GM19351 (cell line): ENCODE measurements around the gene CAMK1G.

Experiments used
- ATAC-seq: cut with Tn5 transposase; IDR thresholded peaks from one replicate; pipeline ENCODE4 v1.9.1; 2021; ENCODE audit warnings: mild to moderate bottlenecking, moderate library complexity; ENCODE audit not compliant: unreplicated experiment

The CAMK1G gene

DNA sequence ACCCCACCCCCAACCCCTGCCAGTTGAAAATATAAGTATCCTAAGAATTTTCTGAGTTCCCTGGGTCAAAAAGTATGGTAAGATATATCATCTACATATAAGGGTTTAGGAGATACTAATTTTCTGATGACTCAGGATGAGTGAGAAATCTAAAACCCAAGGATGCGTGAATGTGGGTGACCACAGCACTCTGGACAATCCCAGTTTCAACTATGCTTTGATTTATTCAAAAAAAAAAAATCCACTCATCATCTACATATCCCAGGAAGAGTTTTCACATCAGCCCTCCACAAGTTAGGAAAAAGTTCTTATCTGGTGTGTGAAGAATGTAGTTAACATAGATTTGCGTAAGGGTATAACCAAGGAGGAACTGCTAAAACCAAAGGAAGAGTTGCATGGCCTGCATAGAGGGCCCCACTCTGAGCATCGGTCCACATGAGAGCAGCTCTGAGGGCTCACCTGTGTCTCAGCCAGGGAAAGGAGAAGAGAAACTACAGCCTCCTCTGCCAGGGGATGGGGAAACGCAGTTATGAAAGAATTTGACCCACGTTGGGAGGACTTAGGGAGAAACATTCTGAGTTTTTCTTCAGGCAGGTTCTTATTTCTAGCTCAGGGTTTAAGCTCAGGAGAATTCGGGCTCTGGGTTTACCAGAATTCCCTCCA is 50.0 kb downstream of the CAMK1G start:
- ATAC-seq = peak; percentile 77

DNA sequence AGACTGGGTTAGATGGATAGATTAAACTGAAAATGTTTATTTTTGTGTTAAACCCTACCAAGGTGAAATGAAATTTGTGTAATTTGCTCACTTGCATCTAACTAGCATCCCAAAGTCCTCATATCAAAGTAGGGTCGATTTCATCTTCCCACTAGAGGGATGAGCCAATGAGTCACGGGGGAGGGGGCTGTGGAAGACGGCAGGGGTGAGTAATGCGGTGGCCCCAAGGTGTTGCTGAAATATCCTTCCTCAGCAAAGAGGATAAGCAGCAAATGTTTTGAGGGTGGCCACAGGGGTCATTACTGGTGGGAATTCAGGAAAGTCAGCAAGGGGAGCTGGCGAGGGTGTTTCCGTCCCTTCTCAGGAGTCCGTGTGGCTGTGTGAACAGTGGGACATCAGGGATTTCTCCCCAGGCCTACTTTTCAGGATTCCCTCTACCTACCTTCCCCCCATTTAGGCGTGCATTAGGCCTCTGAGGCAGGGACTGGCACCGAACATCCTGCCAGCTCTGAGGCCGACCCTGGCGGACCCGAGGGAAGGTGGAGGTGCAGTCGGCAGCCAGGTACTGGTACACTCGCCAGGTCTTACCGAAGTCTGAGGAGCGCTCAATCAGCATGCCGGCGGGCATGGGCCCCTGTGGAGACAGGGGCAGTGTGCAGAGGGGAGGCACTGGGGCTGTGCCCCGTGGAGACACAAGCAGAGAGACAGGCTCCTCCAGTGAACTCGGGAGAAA is 50.7 kb downstream of the CAMK1G start:
- no peak for ATAC-seq

DNA sequence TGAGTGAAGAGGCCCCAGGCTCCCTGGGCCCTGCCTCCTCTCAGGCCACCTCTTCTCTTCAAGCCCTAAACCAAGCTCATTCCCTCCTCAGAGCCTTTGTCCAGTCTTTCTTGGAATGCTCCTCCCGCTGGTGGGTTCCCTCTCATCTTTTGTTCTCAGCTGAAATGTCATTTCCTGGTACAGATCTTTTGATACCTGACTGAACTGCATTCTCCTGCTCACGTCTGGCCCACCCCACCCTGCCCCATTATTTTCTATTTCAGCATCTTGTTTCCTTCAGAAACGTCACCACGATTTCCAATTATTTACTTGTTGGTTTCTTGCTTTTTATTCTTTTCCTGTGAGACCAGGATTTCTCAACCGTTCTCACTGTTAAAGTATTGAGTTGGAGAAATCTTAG is 52.3 kb downstream of the CAMK1G start:
- no peak for ATAC-seq

DNA sequence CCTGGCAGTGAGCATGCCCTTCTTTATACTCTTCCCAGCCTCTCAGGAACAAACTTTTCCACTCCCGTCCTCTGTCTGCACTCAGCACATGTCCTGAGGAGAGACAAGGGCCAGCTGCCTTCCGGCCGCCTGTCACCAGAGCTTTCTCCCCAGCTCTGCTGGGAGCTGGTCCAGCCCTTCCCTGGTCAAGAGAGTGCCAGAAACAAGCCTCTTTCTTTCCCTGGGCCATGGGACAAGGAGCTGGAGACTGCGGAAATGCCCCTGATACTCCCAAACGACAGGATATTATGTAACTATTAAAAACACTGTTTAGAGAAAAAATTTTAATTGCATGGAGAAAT is 58.3 kb downstream of the CAMK1G start:
- no peak for ATAC-seq

DNA sequence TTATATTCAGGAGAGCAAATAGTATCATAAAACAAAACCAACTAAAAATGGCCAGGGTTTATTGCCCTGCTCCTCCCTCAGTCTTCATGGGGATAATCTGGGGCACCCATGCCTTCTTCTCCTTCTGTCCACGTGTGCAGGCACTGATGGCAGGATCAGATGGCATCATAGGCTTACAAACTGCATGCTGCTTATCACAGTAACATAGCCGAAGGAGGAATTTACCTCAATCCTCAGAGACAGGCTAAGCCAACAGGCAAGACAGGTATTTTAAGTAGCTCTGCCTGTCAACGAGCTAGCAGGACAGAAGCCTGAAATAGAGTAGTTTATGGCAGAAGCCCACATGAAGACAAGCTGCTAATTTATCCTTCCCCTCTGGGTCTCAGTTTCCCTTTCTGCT is 59.3 kb downstream of the CAMK1G start:
- ATAC-seq = no peak

DNA sequence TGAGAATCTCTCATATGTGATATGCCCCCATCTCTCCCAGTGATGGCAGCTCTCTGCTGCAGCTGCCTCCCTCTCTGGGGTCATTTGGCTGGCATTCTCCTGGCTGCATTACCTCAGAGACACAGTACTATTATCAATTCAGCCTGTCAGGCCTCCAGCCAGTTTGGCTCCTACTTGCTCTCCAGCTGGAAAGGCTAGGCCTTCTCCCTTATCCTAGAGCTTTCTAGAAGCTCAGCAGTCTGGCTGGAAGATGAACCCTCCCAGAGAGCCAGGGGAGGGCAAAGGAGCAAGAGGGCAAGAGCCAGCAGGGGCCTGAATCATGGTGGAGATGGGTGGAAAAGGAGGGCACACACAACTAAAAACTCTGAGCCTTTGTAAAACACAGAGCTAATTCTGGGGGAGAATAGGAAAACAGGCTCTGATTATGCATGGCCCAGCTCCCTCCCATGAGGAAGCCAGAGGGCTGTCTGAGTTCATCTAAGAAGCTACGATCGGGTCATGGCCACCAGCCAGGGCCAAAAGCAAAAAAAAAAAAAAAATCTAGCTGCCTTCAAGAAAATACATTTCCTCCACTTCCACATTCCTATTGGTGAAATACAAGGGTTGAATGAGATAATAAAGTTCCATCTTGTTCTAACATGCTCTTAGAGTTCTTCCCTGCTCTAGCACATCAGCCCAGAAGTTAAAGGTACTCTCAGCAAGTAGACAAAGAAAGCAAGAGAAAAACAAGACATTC is 59.9 kb downstream of the CAMK1G start:
- no peak for ATAC-seq

DNA sequence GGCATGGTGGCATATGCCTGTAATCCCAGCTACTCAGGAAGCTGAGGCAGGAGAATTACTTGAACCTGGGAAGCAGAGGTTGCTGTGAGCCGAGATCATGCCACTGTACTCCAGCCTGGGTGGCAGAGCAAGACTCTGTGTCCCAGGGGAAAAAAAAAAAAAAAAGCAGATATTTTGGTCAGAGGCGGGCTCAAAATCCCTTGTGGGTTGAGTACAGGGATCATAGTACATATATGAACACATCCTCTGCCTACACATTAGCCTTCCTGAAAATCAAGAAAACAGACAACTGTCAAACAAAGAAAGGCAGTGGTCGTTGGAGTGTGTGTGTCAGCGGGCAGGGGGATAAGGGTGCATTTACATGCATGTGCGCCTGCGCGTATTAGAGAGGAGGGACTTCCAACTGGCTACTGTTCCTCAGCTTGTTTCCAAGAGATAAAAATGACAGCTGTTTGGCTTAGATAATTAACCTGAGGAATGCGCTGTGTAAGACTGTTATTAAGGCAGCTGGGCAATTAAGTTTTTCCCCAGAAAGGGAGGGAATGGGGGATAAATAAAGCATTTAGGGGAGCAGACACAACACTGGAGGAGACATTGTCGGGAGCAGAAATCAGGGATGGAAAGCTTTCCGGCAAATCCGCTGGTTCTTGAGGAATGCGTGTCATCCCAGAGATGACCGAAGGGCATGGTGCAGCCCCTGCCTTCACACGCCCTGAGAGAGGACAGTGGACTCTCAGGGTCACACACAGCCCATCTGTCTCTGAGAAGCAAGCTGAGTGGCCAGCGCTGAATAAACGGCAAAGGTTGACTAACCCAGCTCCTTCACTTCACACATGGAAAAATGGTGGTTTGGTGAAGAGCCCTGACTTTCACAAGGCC is 62.3 kb downstream of the CAMK1G start:
- no peak for ATAC-seq

DNA sequence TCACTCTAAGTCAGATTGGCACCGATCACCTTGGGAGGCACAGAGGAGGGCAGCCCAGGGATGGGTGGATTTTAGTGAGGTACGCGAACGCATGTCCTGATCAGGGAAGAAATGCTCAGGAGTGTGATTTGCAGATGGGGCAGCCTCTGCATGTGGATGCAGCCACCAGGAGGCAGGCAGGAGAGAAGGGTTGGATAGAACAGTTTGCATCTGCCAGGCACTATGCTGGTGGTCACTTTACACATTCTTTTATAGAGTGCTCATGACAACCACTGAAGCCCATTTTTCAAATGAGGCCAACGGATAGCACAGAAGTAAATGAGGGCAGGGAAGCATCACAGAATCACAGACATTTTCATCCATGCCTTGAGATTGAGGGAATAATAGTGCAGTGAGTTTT is 63.0 kb downstream of the CAMK1G start:
- ATAC-seq = no peak

DNA sequence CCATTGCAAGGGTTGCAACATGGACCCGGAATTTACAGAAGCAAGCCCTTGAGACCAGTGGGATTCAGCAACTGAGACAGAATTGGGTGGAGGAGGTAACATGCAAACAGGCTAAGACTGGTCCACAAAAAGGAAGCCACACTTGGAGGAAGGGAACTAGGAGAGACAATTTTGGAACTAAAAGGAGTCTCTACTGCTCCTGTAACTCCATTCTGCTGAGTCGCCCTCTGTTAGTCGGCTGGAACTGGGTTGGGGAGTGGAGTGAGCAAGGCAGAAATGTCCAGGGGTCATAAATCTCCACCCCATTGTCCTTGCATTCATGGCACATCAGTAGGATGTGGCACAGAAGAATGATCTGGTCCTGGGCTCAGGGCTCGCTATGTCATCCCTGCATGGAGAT is 63.6 kb downstream of the CAMK1G start:
- no peak for ATAC-seq

DNA sequence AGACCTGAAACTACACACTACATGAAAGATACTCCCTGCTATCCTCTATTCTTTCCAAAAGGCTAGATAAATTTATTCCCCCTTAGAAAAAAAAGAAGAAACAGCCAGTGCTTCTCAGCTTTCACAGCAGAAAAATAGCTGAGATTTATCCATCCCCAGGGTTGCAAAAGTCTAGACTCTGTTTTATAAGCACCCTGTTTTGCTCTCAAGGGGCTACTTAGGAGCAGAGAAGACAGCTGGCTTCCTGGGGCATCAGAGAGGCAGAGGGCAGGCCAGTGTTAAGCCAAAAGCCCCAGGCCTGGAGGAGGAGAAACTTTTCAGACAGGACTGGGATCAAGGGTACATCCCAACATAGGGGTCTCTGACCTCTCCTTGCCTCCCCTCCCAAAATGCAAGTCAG is 64.8 kb downstream of the CAMK1G start:
- ATAC-seq = no peak

DNA sequence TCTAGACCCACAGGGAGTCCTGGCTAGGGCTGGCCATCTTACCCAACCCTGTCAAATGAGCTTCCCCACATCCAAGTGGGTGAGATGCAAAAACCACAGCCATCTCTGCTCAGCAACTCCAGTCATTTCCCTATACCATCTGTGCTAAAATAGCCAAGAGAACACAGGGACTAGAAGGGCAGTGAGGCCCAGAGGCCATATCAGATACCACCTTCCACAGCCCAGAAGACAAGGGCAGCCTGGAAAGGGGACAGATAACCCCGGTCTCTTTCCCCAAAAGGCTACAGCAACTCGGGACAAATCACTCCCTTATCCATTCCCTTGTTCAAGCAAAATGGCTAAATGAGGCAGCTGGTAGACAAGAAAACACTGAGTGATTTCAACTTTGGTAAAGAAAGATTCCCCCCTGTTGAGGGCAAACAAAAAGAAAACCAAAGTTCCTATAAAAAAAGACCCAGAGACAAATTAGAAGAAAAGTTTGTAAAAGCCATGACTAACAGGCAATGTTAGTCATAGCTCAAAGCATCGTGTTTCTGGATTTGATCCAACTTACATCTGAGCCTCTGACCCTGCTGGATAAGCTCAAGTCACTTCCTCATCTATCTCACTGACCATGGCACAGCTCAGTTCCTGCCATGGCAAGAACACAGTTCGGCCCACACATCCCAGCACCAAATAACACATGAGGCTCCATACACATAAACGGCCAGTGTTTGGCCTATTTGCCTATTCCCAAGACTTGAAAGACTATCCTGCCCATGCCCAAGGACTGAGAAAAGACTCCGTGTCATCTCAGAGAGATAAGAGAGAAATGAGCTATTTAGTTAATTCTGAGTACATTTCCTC is 65.6 kb downstream of the CAMK1G start:
- ATAC-seq = no peak

DNA sequence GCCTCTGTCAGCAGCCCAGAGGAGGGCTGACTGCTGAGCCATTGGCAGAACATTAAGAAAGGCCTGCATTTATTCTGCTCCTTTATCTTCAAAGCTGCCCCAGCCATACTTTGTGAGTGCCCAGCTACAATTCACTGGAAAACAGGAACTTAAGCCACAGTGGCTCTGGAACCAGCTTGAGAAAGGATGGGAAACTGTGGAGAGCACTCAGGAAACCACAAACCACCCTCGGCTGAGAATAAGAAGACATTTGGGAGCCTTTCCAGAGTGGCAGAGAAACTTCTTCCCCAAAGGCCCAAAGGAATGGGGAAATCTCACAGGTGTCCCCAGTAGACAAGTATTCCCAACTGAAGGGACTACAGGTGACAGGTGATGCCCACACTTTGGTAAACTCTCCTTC is 66.9 kb downstream of the CAMK1G start:
- no peak for ATAC-seq

DNA sequence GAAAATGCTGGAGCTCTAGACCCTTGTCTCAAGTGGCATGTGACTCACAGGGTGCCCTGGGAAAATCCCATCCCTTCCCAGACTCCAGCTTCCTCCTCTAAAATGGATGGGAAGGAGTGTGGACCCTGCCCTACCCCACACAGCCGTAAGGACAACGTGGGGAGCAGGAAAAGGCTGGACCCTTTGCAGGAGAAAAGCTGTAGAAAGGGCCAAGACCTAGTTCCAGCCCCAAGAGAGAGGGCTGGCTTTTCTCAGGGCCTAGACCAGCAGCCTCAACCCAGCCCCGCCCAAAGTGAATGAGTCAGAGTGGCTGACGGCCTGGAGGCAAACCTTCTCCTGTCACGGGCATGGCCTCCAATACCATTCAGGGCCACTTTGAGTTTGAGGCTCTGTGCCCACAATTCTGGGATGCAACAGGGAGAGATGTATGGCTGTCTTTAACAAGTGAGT is 67.6 kb downstream of the CAMK1G start:
- ATAC-seq = peak; percentile 87

DNA sequence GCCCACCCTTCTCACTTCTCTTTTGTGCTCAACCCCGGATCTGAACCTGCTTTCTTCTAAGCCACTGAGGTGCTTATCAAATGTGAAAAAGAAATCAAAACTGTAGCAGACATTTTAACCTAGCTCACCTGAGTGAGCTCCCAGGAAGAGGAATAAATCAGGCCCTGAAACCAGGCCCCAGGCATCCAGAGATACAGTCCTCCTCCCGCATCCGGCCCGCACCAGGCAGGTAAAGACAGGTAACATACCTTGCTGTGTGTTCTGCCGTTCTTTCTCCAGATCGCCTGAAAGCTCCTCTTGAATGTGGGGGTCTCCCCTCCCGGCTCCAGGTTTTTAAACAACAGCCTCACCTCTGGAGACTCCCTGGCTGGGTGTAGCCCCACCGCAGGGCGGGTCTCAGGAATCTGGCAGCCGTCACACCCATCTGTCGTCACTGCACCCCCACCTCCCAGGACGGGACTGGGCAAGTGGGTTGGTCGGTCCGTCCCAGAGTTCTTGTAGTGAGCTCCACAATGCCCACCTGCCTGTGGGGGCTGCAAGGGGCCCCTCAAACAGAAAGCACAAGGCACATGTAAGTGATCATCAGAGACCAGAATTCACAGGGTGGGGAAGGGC is 68.7 kb downstream of the CAMK1G start, which contains the start of gene LAMB3:
LAMB3 (minus strand) TSS at position 305 of the 615 bp plus-strand sequence. CDS start 1,481 bp downstream, outside the sequence.
- ATAC-seq = no peak

DNA sequence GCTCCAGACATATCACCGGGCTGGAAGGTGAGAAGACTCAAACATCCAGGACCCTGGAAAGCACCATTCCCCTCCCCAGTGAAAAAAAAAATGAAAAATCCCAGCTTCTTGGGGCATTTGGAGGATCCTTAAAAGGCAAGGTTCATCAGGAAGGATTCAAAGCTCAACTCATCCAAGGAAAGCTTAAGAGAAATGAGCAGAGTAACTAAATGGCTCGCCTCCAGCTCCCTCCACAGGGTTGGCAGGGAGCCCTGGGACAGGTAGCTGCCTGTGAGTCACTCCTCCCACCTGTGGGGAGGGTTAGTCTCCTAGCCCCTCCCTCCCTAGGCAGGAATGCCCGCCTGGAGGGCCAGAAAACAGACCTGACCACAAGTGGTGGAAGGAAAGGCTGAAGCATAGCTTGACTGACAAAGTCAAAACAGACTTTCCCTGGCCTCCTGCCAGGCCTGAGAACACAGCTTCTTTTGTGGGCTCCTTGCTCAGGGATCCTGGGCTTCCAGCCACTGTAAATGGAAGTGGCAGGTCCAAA is 69.4 kb downstream of the CAMK1G start:
- no peak for ATAC-seq

DNA sequence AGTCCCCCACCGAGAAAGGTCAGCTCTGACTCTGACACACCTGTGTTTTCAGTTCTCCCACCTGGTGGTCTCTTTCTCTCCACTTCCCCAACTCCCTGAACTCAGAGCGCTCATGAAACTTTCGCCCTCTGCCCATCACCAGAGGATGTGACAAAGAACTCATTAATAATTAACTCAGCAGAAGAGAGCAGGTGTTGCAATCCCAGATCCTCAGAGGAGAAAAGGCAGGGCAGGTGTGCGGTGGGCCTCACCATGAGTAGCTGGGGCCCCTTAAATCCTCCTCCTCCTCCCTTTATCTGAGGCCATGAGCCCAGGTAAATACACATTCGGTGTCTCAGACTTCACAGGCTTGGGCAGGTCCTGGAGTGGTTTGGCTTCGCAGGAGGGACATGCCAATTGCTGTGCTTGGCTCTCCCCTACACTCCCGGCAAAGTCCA is 70.4 kb downstream of the CAMK1G start:
- ATAC-seq = no peak

DNA sequence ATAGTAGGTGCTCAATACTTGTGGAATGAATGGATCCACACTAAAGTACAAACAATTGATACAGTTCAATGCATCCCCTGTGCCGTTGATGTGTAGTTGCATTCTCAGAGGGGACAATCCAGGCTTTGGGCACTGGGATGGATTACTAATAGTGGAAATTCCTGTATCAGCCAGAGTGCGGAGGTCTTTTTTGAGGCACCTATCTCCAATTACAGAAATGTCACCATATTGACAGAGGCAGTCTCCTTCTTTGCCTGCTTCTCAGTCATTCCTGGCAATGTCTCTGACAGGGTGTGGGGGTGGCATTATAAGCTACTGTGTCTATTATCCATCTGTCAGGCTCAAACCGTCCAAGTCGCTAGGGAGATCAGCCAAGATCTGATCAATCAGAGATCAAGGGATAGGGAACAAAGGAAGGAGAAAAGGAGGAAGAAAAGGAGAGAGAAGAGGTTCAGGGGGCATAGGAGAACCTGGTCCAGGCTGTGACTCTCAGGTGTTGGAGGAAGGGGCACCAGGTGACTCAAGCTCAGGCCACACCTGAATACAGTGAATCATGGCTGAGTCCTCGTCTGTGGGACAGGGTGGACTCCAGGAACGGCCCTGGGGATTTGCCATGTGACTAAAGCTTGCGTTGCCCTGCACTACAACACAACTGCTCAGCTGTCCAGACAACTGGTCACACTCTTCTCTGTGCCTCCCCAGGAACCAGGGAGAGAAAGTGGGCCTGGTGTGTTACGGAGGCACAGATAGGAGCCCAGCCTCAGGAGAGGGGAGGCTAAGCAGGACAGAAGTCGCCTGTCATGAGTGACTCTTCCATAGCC is 72.1 kb downstream of the CAMK1G start:
- no peak for ATAC-seq

DNA sequence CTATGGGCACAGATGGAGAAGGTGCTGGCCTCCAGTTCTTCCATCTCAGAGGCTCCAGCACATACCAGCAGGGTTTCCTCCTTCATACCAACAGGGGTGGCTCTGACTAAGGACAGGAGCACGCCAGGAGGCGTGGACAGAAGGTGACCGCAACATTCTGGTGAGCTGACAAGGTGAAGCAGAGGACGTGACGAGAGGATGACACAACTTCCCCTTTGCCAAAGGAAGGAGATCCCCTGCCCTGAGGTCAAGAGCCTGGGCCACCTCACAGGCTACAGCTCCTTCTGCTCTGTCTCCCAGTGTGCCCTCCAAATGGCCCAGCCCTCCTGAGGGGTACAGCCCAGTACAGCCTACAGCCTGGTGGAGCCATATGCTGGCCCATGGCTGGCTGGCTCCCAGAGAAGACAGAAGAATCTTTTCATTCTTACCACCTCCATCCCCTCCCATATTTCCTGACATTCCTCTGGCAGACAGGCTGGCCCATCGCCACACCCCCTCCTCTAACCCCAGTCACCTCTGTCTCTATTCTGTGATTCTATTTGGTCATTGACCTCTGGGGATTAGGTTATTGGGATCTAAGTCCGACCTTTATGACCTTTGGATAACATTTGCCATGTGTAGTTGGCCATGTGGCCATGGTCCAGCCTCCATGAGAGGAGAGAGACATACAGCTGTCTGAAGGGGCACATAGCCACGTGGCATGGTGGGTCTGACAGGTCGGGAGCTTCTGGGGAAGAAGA is 73.8 kb downstream of the CAMK1G start:
- ATAC-seq = peak; percentile 67
